HG02885 (cell line): ENCODE measurements around the gene CHERP.
A peak's percentile ranks its signal among the peaks of the same experiment; 100 is the strongest.

Experiments
- ATAC-seq: cut with Tn5 transposase; IDR thresholded peaks from one replicate; pipeline ENCODE4 v1.9.1; 2021; ENCODE audit warnings: mild to moderate bottlenecking; ENCODE audit not compliant: unreplicated experiment, poor library complexity

CHERP gene, protein sequence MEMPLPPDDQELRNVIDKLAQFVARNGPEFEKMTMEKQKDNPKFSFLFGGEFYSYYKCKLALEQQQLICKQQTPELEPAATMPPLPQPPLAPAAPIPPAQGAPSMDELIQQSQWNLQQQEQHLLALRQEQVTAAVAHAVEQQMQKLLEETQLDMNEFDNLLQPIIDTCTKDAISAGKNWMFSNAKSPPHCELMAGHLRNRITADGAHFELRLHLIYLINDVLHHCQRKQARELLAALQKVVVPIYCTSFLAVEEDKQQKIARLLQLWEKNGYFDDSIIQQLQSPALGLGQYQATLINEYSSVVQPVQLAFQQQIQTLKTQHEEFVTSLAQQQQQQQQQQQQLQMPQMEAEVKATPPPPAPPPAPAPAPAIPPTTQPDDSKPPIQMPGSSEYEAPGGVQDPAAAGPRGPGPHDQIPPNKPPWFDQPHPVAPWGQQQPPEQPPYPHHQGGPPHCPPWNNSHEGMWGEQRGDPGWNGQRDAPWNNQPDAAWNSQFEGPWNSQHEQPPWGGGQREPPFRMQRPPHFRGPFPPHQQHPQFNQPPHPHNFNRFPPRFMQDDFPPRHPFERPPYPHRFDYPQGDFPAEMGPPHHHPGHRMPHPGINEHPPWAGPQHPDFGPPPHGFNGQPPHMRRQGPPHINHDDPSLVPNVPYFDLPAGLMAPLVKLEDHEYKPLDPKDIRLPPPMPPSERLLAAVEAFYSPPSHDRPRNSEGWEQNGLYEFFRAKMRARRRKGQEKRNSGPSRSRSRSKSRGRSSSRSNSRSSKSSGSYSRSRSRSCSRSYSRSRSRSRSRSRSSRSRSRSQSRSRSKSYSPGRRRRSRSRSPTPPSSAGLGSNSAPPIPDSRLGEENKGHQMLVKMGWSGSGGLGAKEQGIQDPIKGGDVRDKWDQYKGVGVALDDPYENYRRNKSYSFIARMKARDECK

DNA sequence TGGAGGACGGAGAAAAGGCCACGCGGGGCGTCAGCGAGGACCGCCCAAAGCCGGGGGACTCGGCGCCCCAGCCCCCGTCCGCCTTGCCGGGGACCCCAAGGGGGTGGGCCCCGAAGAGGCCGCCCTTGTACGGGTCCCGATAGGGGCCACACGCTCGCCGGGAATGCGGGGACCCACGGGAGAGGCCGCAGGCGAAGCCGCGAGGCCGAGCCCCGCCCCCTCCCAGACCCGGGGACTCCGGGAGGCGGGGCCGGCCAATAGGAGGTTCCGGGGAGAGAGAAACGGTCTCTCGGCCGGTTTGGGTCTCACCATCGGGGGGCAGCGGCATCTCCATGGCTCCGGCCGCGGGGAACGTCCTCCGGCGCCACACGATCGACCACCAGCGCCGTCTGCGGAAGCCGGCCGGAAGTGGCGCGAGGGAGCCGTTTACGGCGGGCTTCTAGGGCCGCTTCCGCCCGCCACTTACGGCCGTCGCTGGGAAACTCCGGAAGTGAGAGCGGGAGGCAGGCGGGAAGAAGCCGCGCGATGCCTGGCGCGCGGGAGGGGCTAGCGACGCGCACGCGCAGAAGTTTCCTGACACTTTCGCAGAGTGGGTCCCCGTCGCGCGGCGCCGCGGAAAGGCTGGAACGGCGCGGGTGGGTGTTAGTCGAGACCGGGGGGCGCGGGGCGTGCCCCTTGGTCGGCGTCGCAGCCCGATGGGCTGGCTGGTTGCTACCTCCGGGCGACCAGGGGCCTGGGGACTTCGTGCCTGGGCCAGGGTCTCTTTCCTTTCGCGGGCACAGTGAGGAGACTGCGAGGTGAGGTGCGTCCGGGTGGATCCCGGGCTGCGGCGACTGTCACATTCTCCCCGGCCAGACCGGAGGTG, at the start of gene CHERP:
CHERP (minus strand) TSS at position 393 of the 865 bp plus-strand sequence; CDS start at position 334, 59 bp downstream.
- ATAC-seq: peak; percentile 77

DNA sequence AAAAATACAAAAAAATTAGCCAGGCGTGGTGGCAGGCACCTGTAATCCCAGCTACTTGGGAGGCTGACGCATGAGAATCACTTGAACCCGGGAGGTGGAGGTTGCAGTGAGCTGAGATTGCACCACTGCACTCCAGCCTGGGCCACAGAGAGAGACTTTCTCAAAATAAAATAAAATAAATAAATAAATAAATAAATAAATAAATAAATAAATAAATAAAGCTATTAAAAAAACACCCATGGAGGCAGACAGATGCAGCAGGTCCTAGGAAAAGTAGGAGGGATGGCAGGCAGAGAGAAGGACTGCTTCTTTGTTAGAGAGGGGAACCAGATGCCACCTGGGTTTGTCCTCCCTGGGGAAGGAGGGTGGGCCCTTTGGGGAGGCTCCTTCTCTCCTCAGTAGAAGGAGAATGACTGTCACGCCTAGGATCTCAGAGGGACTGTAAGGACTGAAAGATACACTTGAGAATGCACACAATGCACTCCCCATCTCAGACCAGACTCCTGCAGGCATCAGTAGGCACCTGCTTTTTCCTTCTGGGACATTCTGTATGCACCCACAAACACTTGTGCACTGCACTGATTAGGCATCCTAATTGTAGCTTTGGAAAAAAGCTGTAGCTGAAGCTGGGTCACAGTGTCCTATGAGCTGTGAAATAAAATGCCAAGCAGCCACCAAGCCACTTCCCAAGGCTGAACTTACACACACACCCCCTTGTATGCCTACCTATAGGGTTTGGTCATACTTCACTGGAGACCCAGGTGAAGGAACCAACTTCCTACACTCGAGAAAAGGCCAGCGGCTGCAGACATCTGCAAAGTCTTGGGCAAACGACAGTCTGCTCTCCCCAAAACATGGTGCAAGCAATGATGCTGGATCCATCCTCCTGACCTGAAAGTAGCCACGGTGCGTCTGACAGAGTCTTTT, 48.9 kb upstream of the CHERP start:
- no peak for ATAC-seq

DNA sequence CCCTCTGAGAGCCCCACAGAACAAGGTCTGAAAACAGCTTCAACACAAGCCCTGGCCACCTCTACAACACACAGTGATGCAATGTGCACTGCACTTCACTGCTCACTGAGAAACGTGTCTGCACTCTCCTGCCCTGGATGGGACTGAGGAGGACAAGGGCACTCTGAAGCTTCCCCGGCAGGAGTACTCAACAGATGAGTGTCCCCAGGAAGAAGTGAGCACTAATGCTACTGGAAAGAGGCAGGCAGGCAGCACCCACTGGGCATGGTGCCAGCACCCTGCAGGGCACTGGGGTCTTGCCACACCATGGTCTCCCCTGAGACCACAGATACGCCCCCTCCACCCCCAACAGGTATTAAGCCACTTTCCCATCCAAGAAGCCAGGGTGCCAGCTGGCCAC, 47.7 kb upstream of the CHERP start:
- ATAC-seq: no peak

DNA sequence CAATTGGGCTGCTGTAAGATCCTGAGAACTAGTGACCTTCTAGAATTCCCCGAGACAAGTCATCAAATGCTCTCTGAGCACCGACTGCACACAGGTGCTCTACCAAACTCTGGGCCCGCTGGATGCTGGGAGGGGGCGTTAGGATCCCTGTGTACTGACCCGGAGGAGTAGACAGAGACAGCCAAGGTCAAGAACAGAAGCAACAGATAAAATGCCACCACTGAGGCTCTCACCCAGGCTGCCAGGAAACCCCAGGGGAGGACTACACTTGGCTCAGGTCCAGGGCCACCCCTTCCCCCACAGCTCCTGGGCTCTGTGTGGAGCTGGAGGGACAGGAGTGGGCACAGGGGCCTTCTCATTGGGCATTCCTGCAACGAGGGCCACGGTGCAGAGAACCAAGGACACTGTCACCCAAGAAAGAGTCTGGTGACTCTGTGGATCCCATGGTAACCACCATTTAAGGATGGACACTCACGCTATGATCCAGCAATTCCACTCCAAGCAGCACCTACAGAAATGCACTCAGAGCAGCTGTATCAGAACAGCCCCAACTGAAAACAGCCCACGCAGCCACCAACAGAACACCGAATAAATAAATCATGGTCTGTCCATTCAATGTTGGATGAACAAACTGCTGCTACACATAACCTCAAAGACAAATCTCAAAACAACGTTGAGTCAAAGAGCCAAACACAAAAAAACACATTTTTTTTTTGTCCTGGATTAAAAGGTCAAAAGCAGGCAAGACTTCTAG, 46.8 kb upstream of the CHERP start:
- peak; percentile 6 for ATAC-seq

DNA sequence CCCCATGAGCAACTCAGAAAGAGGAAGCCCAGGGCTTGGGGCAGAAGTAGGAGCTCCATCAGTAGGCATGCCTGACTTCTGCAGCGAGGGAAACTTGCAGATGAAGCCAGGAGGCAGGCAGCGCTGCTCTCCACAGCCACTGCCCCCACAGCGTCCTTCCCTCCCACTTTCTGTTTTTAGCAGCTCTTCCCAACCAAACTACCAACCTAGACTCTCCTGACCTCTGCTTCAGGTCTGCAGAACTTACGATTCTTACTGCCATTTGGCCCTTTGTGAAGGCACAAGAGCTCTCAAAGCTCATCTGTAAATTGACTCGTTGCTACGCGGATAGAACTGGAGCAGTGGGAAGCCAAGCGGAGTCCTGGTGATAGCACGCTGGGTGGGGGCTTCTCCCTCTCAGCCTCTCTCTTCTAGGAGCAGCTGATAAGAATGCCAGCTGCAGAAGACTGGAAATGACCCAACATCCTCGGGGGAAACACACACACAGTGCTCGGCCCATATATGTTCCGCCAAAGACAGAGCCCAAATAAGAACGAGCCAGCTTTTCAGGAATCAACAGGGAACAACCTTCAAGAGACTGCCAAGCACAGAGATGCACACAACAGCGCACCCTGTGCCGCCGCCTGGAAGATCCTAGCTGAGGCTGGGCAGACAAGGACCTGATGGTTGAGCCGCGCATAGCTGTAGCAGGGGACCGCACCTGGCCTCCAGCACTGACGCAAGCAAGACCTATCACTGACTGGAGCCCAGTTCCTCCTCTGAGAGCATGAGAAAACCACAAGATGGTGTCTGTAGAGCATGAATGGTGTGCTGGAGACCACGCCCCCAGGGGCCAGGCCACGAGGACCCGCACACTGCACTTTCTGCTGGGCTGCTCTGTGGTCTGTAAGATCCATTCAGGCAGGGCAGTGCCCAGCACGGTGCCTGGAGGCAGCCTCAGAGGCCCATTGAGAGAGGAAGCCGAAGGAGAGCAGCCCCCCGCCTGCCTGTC, 45.9 kb upstream of the CHERP start:
- peak; percentile 44 for ATAC-seq

DNA sequence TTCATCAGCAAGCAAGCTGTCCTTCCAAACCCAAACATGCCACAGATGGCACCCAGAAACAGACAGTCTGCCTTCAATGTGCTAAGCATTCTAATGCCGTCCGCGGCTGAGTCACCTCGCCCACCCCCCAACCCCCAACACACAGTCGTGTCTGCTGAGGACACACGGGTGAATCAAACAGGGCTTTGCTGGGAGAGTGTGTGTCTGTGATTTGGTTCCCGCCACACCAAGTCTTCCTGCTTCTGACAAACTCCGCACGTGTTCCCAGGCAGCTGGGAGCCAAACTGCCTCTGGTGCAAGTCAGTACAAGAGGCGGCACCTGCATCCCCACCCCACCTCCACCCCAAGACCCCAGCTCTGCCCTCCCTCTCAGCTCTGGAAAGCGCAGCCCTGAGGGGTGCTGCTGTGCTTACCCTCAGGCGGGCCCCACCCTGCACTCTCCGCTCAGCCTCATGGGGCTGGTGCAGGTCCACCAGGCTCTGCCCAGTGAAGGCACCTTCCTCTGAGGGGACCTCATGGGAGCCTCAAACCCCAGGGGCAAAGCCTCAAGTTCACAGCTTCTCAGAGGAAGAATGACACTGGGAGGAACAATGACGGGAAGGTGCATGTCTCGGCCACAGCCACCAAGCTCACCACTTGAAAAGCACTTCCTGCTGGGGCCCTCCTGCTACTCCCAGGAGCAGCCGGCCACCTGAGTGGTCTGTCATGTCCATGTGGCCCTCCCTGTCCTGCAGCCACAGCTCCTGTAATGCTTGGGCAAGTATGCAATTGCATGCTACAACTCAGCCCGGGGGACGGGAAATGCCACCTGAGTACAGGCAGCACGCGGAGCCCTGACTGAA, 45.0 kb upstream of the CHERP start:
- no peak for ATAC-seq

DNA sequence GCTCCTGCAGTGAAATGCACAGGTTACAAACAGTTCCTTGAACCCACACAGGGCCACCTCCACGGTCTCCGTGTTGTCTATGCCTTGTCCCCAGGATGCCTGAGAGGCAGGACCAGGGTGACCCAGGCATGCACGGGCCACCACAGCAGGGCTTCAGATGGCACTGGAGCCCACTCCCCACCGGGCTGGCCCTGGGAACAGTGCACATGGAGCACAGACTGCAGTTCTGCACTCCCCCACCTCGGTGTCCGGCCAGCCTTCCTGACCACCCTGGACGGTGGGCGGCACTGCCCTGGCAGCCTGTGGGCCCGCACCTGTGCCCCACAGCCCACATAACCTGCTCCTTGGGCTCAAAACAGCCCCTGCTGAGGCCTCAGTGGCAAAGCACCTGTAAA, 44.2 kb upstream of the CHERP start:
- no peak for ATAC-seq

DNA sequence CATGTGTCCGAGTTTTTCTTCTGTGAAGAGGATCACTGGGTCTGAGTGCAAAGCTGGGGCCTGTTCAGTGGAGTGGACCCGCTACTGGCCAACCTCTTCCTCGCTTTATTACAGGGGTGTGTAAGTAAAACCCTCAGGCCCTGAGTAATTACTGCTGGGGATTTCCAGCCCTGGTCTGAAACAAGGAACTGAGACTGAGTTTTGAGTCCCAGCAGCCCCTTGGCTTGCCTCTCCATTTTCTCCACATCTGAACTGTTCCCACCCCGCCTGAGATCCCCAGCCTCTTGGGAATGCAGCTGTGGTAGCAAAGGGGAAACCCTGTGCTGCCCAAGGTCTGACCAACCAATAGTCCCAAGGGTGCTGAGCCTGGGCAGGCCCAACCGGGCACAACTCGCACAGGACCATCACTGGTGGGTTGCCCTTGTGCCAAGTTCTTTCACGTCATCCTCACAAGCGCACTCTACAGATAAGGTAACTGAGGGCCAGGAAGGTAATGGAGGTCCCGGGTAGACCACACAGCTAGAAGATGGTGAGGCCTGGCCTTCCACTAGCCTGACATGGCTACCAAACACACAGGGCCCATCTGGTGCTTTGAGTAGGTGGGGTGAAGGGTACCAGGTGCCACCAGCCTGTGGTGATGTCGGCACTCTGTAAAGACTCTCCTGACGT, 43.7 kb upstream of the CHERP start:
- ATAC-seq: peak; percentile 32

DNA sequence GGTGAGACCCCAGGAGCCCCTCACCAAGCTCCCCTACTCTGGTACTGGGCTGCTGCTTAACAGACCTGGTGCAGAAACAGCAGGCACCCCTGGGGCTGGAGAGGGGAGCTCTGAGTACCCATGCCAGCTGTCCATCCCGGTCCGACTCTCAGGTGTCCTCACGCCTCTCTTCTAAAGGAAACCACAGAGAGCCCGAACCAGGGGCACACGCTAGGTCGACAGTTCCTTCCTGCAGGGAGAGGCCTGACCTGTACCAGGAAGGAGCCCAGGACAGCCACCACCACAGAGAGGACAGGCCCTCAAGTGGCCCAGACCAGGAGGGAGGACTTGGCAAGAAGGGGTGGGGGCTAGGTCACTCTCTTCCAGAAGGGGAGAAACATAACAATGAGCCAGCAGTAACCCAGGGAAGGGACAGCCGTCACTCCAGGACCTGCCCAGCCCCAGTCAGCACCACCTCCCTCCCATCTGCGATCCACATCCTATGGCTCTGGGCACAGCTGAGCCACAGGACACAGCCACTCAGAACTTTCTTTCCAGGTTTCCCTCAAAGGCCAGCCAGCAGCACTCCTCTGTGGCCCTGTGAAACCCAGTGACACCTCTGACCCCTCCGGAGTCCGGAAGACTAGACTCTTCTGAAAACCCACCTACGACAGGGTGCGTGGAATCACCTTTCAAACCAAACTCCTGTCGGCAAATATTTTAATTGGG, 43.0 kb upstream of the CHERP start:
- ATAC-seq: no peak

DNA sequence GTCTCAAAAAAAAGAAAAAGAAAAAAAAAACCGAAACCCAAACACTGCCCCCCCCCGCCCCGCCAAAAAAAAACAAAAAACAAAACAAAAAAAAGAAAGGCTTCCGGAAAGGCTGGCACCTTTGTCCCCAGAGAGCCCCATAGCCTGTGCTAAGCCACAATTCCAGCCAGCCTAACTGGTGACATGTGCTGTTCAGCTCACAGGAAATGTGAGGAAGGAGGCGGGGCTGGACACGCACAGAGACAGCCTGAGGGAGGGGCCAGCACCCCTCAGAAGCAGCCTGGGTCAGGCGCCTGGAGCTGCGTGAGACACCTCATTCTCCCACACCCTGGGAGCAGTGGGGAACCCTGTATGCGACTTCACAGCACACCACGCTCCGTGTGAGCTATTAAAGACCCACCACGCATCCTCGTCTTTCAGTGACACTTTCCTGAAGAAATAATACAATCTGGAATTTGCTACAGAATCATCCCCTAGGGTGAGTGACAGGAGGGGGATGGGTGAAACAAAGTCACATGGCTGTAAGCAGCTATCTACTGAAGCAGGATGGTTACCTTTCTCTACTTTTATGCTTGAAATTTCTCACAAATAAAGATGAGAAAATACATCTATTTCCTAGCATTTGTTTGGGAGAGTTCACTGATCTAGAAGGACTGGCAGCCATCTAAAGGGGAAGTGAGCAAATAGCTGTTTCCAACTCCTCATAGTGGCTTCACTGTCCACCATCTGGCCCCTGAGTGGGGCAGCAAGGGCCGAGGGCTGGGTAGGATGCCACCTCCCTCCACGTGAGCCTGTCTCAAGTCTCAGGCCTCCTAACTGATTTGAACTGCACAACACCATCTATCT, 42.2 kb upstream of the CHERP start:
- peak; percentile 57 for ATAC-seq

DNA sequence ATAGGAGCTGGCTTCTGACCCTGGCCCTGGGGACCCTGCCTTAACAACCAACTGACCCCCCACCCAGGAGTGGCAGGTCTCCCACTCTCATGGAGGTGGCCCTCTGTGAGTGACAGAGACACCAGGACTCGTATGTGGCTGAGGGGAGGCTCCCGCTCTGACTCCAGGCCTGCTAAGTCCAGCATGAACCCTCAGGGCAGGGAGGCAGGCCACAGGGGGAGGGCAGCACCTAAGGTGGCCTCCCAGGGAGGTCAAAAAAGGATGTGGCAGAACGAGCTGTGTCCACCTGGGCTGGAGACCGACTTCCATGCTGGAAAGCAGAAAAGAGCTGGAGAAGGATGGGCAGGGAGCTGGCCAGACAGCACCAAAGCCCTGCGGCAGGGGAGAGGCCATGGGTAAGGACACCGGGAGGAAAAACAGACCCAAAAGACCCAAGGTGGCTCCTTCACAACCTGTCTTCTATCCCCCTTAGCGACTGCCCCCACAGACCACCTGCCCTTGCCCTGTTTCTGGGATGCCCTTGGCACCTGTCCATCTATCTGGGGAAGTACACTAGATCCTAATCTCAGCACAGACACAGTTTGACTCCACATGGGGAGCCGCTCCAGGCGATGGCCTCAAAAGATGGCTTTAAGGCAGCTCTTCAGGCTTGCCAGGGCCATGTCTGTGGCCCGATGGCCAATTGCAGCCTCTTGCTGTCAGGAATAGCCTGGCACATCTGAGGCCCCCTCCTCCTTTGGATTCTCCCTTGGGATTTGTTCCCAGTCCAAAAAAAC, 40.4 kb upstream of the CHERP start:
- no peak for ATAC-seq

DNA sequence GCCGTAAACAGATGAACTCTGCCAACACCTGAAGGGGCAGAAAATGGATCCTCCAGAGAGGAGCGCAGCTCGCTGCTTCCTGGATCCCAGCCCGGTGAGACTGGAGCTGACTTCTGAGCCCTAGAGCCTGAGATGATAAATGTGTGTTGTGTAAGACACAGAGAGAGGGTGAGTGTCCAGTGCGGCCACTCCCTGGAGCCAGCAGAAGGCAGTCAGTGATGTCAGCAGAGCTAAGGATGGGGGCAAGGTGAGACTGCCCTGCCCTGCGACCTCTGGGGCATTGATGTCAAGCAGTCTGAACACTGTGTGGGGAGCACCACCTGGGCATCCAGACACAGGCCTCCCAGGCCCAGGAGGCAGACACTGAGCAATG, 39.7 kb upstream of the CHERP start:
- no peak for ATAC-seq

DNA sequence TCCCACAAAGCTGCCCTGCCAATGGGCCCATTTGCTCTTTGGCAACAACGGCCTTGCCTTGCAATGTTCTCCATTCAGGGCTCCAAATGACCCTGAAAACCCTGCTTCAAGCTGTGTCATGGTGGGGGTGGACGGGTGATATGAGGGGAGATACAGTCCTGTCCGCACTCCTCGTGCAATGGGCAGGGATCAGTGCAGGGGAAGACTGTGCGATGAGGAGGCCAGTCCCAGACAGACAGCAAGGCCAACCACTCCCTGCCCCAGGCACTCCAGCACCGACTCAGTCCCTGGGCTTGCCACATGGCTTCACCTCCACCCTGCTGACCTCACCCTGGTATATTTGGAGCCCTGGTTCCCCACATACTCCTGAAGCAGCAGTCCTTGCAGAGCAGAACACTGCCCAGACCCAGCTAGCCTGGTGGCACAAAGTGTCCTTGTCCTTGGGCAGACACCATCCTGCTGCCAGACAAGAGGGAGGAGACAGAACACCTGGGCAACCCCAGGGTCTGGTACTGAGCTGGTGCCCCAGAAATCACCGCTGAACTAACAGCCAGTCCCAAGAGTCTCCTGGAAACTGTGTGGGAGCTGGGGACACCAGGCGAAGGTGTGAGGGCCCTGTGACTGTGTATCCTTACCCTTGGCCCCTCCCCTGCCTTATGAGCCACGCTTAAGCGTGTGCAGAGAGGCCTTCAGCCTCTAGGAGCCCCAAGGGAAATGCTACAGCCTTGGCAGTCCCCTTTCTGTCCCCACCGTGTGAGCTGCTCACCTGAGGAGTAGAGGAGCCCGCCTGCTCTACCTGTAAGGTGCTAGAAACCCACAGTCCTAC, 39.1 kb upstream of the CHERP start:
- ATAC-seq: no peak
